GM12878 (cell line): ENCODE measurements around the gene SPTY2D1. TPM values are rescaled to one million over a fixed set of nuclear protein-coding genes. Genes with fewer than 3 reads are reported as not detected.

Source experiments
- ATAC-seq: fragments of 200-7000 bp; cut with Tn5 transposase; 3 replicates; pipeline ENCODE4 v1.9.1; 2020; ENCODE audit warnings: mild to moderate bottlenecking, moderate library complexity
- BruUV-seq: library from RNA; stranded (reverse); fragments of 400-500 nt; replicated peaks from 2 replicates; lab custom pipeline; 2021; lab: Mats Ljungman, UMichigan
- CTCF ChIA-PET: fragments of 300-600 bp; sonication (Branson Sonifier 250); formaldehyde crosslinking; extraction: SDS; loops from one replicate; lab custom pipeline; 2021; ENCODE audit warnings: inconsistent platforms; lab: Yijun Ruan, JAX
- POLR2A ChIA-PET: fragments of 350-600 bp; formaldehyde crosslinking; extraction: SDS; loops from one replicate; lab custom pipeline; 2021; ENCODE audit warnings: inconsistent platforms; lab: Charles Lee
- RAD21 ChIA-PET: fragments of 300-600 bp; sonication (Branson Sonifier 250); formaldehyde crosslinking; loops from one replicate; lab custom pipeline; 2023; ENCODE audit warnings: antibody characterized with exemption; ENCODE audit not compliant: unreplicated experiment; lab: Charles Lee
- SMC1A ChIA-PET: fragments of 300-600 bp; sonication (Branson Sonifier 250); formaldehyde crosslinking; loops from one replicate; lab custom pipeline; 2023; ENCODE audit not compliant: unreplicated experiment, uncharacterized antibody; lab: Charles Lee
- DNase-seq: peaks from one replicate; pipeline ENCODE4 v3.0.0-alpha.2; 2011; ENCODE audit warnings: low read depth, low spot score
- FAIRE-seq: peaks from 3 replicates; lab custom pipeline; 2011; peaks lifted over from hg19 to GRCh38; lab: Jason Lieb, UNC
- H2AFZ ChIP-seq: 2 replicates; pipeline ENCODE4 v1.6.0; 2011; ENCODE audit warnings: low read depth, low read length, control low read depth; ENCODE audit not compliant: control insufficient read depth
- H3K27ac ChIP-seq: 2 replicates; pipeline ENCODE4 v1.5.1; 2011; ENCODE audit warnings: control low read depth; ENCODE audit not compliant: control insufficient read depth, insufficient read depth
- H3K27me3 ChIP-seq, 2 experiments: replicated peaks in 1 of 2; 2 replicates each; pipeline versions ENCODE4 v1.6.0 to v1.6.1; 2011; ENCODE audit warnings: low read length in 1 of 2; ENCODE audit not compliant: control insufficient read depth in 2 of 2, insufficient read depth in 2 of 2
- H3K36me3 ChIP-seq, 2 experiments: 2 replicates each; pipeline ENCODE4 v1.5.1; 2011; ENCODE audit warnings: low read length in 1 of 2; ENCODE audit not compliant: control insufficient read depth in 2 of 2, insufficient read depth in 2 of 2
- H3K4me1 ChIP-seq: 2 replicates; pipeline ENCODE4 v1.6.1; 2011; ENCODE audit warnings: mild to moderate bottlenecking, low read length, moderate library complexity, mixed read lengths; ENCODE audit not compliant: control insufficient read depth, insufficient read depth
- H3K4me2 ChIP-seq: 2 replicates; pipeline ENCODE4 v1.6.0; 2011; ENCODE audit warnings: control low read depth; ENCODE audit not compliant: control insufficient read depth, insufficient read depth
- H3K4me3 ChIP-seq: fragments of 200-600 bp; sonication (generic); 2 replicates; pipeline ENCODE4 v1.5.1; 2016
- H3K79me2 ChIP-seq: 2 replicates; pipeline ENCODE4 v1.6.0; 2011; ENCODE audit warnings: low read length; ENCODE audit not compliant: control insufficient read depth, insufficient read depth
- H3K9ac ChIP-seq: 2 replicates; pipeline ENCODE4 v1.8.0; 2011; ENCODE audit warnings: low read length, control low read depth, mixed read lengths; ENCODE audit not compliant: control insufficient read depth, insufficient read depth
- H3K9me3 ChIP-seq: replicated peaks from 3 replicates; pipeline ENCODE4 v1.5.1; 2011; ENCODE audit warnings: mild to moderate bottlenecking, low read length; ENCODE audit not compliant: control insufficient read depth, insufficient read depth
- H4K20me1 ChIP-seq: 2 replicates; pipeline ENCODE4 v1.6.0; 2011; ENCODE audit not compliant: control insufficient read depth, insufficient read depth
- SIN3A ChIP-seq: IDR thresholded peaks from 2 replicates; pipeline ENCODE4 v1.6.1; 2012; ENCODE audit warnings: low read depth, low read length, improper control_type of control experiment
- ZZZ3 ChIP-seq: IDR thresholded peaks from 2 replicates; pipeline ENCODE4 v1.6.1; 2011; ENCODE audit warnings: low read depth; ENCODE audit not compliant: control insufficient read depth, insufficient read length
- WGBS: methylation state at CpG from one replicate; pipeline ENCODE4 v1.1.6; 2016; ENCODE audit warnings: low lambda C conversion rate; ENCODE audit not compliant: insufficient replicate concordance, insufficient coverage; ENCODE audit errors: missing lambda C conversion rate; 5-methylcytosine and 5-hydroxymethylcytosine counted together
- in situ Hi-C: fragments of 300-500 bp; cut with MboI; formaldehyde crosslinking; loops from 9 replicates; pipeline ENCODE4 v1.14.3; 2018; ENCODE audit warnings: mixed read lengths
- intact Hi-C: fragments of 100-400 bp; cut with micrococcal nuclease; formaldehyde crosslinking; loops from one replicate; pipeline ENCODE4 v1.14.2; 2022; ENCODE audit not compliant: unreplicated experiment
- polyA plus RNA-seq, 11 experiments: library from polyadenylated mRNA; depleted of rRNA in 4 of 11; unstranded in 6 of 11; stranded (reverse) in 5 of 11; fragments of >200 nt; fragmentation: Nextera tagmentation in 4 of 11; fragmentation: Illumina TruSeq in 1 of 11; extraction: Ambion mirVana in 4 of 11; extraction: Trizol in 1 of 11; gene quantifications; 1 replicate in 1 of 11; 2 replicates in 10 of 11; pipeline versions ENCODE4 v1.2.1 to v1.2.3, GENCODE V29; 2011 to 2016; ENCODE audit warnings: inconsistent platforms in 2 of 11, missing spikeins in 2 of 11, low read depth in 1 of 11
- total RNA-seq, 4 experiments: library from RNA; depleted of rRNA in 3 of 4; stranded (reverse); fragments of >200 nt in 3 of 4; fragmentation: Illumina TruSeq in 1 of 4; extraction: Trizol in 1 of 4; gene quantifications; 2 replicates each; pipeline versions ENCODE4 v1.2.1 to v1.2.3, GENCODE V29; 2013 to 2021
- TF ChIP-seq, protein P1 (sequence below): fragments of 450-650 bp; formaldehyde crosslinking; IDR thresholded peaks from 2 replicates; pipeline ENCODE4 v1.5.0; 2022; ENCODE audit warnings: mild to moderate bottlenecking, missing genetic modification characterization
- TF ChIP-seq, protein P2 (sequence below): IDR thresholded peaks from 2 replicates; pipeline ENCODE4 v1.6.1; 2012; ENCODE audit warnings: mild to moderate bottlenecking, low read depth, low read length
- TF ChIP-seq, protein P3 (sequence below): fragments of 450-650 bp; IDR thresholded peaks from 2 replicates; pipeline ENCODE4 v1.6.1; 2018; ENCODE audit warnings: borderline replicate concordance, mild to moderate bottlenecking; ENCODE audit not compliant: partially characterized antibody
- TF ChIP-seq, protein P4 (sequence below): fragments of 450-650 bp; IDR thresholded peaks from 2 replicates; pipeline ENCODE4 v1.6.1; 2017; ENCODE audit warnings: mild to moderate bottlenecking

The SPTY2D1 gene
- total and polyA plus RNA-seq, 10 of the 15 experiments (the other 5 are each of a cell fraction or from before 2014, with no cell fraction given): 4.6 to 31.1 (median 15.5) TPM

DNA sequence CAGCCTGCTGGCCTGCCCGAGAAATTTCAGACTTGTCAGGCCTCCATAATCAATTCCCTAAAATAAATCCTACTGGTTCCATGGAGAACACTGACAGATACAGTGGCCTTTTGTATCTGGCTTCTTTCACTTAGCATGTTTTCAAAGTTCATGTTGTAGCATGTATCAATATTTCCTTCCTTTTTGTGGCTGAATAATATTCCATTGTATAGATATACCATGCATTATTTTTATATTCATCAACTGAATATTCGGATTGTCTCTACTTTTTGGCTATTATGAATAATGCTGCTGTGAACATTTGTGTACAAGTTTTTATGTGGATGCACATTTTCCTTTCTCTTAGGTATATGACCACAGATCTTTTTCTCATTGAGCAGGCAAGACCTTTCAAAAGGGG is 10.4 kb downstream of the SPTY2D1 start:
- no peak overlapping the region for H3K27ac ChIP-seq
- no peaks in the 10 kb centered on the region for H3K27me3 ChIP-seq
- no TSS peak for BruUV-seq
- 93% methylated on average over 2 of the region's 2 CpGs for WGBS
- in situ Hi-C loops (no loop called here), intact Hi-C loops (no loop called here)
- peaks cover 5% of the 10 kb centered on the region; the same call in 1 of the 2 replicates for H4K20me1 ChIP-seq
- TF ChIP-seq ZZZ3: no peak
- TF ChIP-seq, protein P1, sequence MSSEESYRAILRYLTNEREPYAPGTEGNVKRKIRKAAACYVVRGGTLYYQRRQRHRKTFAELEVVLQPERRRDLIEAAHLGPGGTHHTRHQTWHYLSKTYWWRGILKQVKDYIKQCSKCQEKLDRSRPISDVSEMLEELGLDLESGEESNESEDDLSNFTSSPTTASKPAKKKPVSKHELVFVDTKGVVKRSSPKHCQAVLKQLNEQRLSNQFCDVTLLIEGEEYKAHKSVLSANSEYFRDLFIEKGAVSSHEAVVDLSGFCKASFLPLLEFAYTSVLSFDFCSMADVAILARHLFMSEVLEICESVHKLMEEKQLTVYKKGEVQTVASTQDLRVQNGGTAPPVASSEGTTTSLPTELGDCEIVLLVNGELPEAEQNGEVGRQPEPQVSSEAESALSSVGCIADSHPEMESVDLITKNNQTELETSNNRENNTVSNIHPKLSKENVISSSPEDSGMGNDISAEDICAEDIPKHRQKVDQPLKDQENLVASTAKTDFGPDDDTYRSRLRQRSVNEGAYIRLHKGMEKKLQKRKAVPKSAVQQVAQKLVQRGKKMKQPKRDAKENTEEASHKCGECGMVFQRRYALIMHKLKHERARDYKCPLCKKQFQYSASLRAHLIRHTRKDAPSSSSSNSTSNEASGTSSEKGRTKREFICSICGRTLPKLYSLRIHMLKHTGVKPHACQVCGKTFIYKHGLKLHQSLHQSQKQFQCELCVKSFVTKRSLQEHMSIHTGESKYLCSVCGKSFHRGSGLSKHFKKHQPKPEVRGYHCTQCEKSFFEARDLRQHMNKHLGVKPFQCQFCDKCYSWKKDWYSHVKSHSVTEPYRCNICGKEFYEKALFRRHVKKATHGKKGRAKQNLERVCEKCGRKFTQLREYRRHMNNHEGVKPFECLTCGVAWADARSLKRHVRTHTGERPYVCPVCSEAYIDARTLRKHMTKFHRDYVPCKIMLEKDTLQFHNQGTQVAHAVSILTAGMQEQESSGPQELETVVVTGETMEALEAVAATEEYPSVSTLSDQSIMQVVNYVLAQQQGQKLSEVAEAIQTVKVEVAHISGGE (CRISPR knock-in tag): no peak
- TF ChIP-seq, protein P2, sequence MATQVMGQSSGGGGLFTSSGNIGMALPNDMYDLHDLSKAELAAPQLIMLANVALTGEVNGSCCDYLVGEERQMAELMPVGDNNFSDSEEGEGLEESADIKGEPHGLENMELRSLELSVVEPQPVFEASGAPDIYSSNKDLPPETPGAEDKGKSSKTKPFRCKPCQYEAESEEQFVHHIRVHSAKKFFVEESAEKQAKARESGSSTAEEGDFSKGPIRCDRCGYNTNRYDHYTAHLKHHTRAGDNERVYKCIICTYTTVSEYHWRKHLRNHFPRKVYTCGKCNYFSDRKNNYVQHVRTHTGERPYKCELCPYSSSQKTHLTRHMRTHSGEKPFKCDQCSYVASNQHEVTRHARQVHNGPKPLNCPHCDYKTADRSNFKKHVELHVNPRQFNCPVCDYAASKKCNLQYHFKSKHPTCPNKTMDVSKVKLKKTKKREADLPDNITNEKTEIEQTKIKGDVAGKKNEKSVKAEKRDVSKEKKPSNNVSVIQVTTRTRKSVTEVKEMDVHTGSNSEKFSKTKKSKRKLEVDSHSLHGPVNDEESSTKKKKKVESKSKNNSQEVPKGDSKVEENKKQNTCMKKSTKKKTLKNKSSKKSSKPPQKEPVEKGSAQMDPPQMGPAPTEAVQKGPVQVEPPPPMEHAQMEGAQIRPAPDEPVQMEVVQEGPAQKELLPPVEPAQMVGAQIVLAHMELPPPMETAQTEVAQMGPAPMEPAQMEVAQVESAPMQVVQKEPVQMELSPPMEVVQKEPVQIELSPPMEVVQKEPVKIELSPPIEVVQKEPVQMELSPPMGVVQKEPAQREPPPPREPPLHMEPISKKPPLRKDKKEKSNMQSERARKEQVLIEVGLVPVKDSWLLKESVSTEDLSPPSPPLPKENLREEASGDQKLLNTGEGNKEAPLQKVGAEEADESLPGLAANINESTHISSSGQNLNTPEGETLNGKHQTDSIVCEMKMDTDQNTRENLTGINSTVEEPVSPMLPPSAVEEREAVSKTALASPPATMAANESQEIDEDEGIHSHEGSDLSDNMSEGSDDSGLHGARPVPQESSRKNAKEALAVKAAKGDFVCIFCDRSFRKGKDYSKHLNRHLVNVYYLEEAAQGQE: no peak
- no peak for TF ChIP-seq SIN3A
- TF ChIP-seq, protein P3, sequence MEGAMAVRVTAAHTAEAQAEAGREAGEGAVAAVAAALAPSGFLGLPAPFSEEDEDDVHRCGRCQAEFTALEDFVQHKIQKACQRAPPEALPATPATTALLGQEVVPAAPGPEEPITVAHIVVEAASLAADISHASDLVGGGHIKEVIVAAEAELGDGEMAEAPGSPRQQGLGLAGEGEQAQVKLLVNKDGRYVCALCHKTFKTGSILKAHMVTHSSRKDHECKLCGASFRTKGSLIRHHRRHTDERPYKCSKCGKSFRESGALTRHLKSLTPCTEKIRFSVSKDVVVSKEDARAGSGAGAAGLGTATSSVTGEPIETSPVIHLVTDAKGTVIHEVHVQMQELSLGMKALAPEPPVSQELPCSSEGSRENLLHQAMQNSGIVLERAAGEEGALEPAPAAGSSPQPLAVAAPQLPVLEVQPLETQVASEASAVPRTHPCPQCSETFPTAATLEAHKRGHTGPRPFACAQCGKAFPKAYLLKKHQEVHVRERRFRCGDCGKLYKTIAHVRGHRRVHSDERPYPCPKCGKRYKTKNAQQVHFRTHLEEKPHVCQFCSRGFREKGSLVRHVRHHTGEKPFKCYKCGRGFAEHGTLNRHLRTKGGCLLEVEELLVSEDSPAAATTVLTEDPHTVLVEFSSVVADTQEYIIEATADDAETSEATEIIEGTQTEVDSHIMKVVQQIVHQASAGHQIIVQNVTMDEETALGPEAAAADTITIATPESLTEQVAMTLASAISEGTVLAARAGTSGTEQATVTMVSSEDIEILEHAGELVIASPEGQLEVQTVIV: no peak
- TF ChIP-seq, protein P4, sequence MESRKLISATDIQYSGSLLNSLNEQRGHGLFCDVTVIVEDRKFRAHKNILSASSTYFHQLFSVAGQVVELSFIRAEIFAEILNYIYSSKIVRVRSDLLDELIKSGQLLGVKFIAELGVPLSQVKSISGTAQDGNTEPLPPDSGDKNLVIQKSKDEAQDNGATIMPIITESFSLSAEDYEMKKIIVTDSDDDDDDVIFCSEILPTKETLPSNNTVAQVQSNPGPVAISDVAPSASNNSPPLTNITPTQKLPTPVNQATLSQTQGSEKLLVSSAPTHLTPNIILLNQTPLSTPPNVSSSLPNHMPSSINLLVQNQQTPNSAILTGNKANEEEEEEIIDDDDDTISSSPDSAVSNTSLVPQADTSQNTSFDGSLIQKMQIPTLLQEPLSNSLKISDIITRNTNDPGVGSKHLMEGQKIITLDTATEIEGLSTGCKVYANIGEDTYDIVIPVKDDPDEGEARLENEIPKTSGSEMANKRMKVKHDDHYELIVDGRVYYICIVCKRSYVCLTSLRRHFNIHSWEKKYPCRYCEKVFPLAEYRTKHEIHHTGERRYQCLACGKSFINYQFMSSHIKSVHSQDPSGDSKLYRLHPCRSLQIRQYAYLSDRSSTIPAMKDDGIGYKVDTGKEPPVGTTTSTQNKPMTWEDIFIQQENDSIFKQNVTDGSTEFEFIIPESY: no peak
- no peak overlapping the region for H3K4me2 ChIP-seq
- H2AFZ ChIP-seq: no peak overlapping the region
- peaks cover 53% of the 10 kb centered on the region for H3K79me2 ChIP-seq
- no peak for DNase-seq
- no peak overlapping the region for H3K9ac ChIP-seq
- H3K4me3 ChIP-seq: no peak overlapping the region
- CTCF ChIA-PET: interaction anchor here (0.9 to 1.9 kb wide), 4 partner anchors 8 to 83 kb away, joined by 4 to 6 read pairs (median 4); no protein-coding TSS in a partner anchor
- no peak for FAIRE-seq
- SMC1A ChIA-PET: interaction anchor here (13.9 kb wide), 1 partner anchor 9 kb away, joined by 188 read pairs; the partner anchor contains the start of gene SPTY2D1
- H3K4me1 ChIP-seq: peaks cover 8% of the 10 kb centered on the region
- RAD21 ChIA-PET: no interaction called here
- POLR2A ChIA-PET: interaction anchor here (2.0 kb wide), 1 partner anchor 10 kb away, joined by 9 read pairs; the partner anchor contains the start of gene SPTY2D1
- no peaks in the 10 kb centered on the region; a peak in 1 of 4 replicates for H3K36me3 ChIP-seq
- ATAC-seq: no peak
- H3K9me3 ChIP-seq: no peaks in the 10 kb centered on the region; the same call in 2 of the 3 replicates
